ENCODE data around the gene SH3PXD2A.

The SH3PXD2A gene

DNA sequence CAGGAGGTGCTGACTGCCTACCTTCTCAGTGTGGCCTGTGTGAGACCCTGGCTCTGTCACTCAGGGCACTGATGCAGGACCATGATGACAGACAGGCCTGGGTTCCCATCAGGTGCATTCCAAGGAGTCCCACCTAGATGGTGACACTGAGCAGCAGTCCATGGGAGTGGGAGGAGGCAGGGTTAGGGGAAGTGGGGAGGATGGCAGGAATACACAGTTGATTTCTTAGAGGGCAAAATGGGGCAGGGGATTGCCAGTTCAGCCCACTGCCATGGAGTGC lies 155.0 kb downstream of the SH3PXD2A start:
- no peak for DNase-seq
- Histone ChIP-seq H3K23ac (ENCODE audit: low read length) (no peak overlapping the region), H2BK5ac (ENCODE audit: low read length) (no peak overlapping the region), H3K79me1 (ENCODE audit: low read length) (no peaks in the 10 kb centered on the region), H3K56ac (ENCODE audit: low read length) (no peak overlapping the region), H3K4ac (ENCODE audit: low read depth, low read length) (no peak overlapping the region), H3K27me3 (ENCODE audit: insufficient read depth, low read length, poor library complexity) (no peaks in the 10 kb centered on the region), H3K79me2 (ENCODE audit: control insufficient read depth, insufficient read depth, low read length) (no peaks in the 10 kb centered on the region), H3K9ac (ENCODE audit: low read length) (no peak overlapping the region), H2BK120ac (ENCODE audit: low read depth, low read length) (no peak overlapping the region), H3K4me3 (ENCODE audit: low read length) (no peak overlapping the region), H2BK15ac (replicated peaks; ENCODE audit: low read depth) (no peak overlapping the region), H2AK5ac (ENCODE audit: low read length) (no peak overlapping the region), H4K8ac (ENCODE audit: low read depth, low read length) (no peak overlapping the region), H3K4me1 (ENCODE audit: control insufficient read depth, low read depth, low read length) (peaks cover 7% of the 10 kb centered on the region), H4K5ac (ENCODE audit: low read length) (no peak overlapping the region), H3K18ac (ENCODE audit: low read length) (no peak overlapping the region), H3K27ac (ENCODE audit: low read depth, low read length) (no peak overlapping the region), H3K36me3 (ENCODE audit: control insufficient read depth, insufficient read depth, low read length) (no peaks in the 10 kb centered on the region), H3K4me2 (ENCODE audit: low read length) (no peak overlapping the region)

GRCh38 chr10:103699611-103700435 lies 155.6 kb downstream of the SH3PXD2A start:
- WGBS (ENCODE audit: extremely low coverage, insufficient coverage, low lambda C conversion rate) = no CpG with 5 or more reads among the region's 10 CpGs
- H3K4me3 ChIP-seq (ENCODE audit: low read length) = no peak overlapping the region
- no peaks in the 10 kb centered on the region for H3K36me3 ChIP-seq (ENCODE audit: control insufficient read depth, insufficient read depth, low read length)
- H3K79me1 ChIP-seq (ENCODE audit: low read length) = no peaks in the 10 kb centered on the region
- DNase-seq = peak; percentile 34
- no peak overlapping the region for H3K4ac ChIP-seq (ENCODE audit: low read depth, low read length)
- H4K8ac ChIP-seq (ENCODE audit: low read depth, low read length) = no peak overlapping the region
- H2AK5ac ChIP-seq (ENCODE audit: low read length) = no peak overlapping the region
- no peak overlapping the region for H2BK120ac ChIP-seq (ENCODE audit: low read depth, low read length)
- H4K5ac ChIP-seq (ENCODE audit: low read length) = no peak overlapping the region
- H3K9ac ChIP-seq (ENCODE audit: low read length) = no peak overlapping the region
- no peaks in the 10 kb centered on the region for H3K79me2 ChIP-seq (ENCODE audit: control insufficient read depth, insufficient read depth, low read length)
- no peak overlapping the region for H3K4me2 ChIP-seq (ENCODE audit: low read length)
- H3K56ac ChIP-seq (ENCODE audit: low read length) = no peak overlapping the region
- no peak overlapping the region for H2BK5ac ChIP-seq (ENCODE audit: low read length)
- H2BK15ac ChIP-seq (replicated peaks; ENCODE audit: low read depth) = no peak overlapping the region
- no peak overlapping the region for H3K27ac ChIP-seq (ENCODE audit: low read depth, low read length)
- H3K27me3 ChIP-seq (ENCODE audit: insufficient read depth, low read length, poor library complexity) = no peaks in the 10 kb centered on the region
- H3K18ac ChIP-seq (ENCODE audit: low read length) = no peak overlapping the region
- peaks cover 7% of the 10 kb centered on the region for H3K4me1 ChIP-seq (ENCODE audit: control insufficient read depth, low read depth, low read length)
- no peak overlapping the region for H3K23ac ChIP-seq (ENCODE audit: low read length)

- DNase-seq = no peak
These were observed 157.1 kb downstream of the SH3PXD2A start for GRCh38 chr10:103698266-103698665.

DNA sequence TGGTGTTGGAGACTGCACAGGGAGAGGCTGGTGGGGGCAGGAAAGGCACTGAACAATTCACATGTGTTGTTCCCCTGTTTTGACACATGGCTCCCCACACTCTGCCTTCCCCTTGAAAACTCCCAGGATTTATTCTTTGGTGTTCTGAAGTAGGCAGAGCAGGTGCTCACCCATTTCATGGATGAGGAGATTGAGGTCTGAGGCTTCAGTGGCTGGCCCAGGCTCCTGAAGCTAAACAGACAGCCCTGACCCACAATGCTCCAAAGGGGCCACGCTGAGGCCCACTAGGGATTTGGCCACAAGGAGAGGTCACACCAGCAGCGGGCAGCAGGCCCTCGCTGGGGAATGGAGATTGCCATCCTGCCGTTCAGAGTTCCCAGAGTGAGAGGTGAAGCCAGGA lies 157.6 kb downstream of the SH3PXD2A start:
- Histone ChIP-seq H3K23ac (ENCODE audit: low read length) (no peak overlapping the region), H3K9ac (ENCODE audit: low read length) (no peak overlapping the region), H2AK5ac (ENCODE audit: low read length) (no peak overlapping the region), H3K56ac (ENCODE audit: low read length) (no peak overlapping the region), H2BK15ac (replicated peaks; ENCODE audit: low read depth) (no peak overlapping the region), H2BK120ac (ENCODE audit: low read depth, low read length) (no peak overlapping the region), H3K4ac (ENCODE audit: low read depth, low read length) (no peak overlapping the region), H3K79me2 (ENCODE audit: control insufficient read depth, insufficient read depth, low read length) (no peaks in the 10 kb centered on the region), H3K4me2 (ENCODE audit: low read length) (no peak overlapping the region), H4K5ac (ENCODE audit: low read length) (no peak overlapping the region), H3K18ac (ENCODE audit: low read length) (no peak overlapping the region), H3K4me1 (ENCODE audit: control insufficient read depth, low read depth, low read length) (peaks cover 13% of the 10 kb centered on the region), H4K8ac (ENCODE audit: low read depth, low read length) (no peak overlapping the region), H3K27ac (ENCODE audit: low read depth, low read length) (no peak overlapping the region), H2BK5ac (ENCODE audit: low read length) (no peak overlapping the region), H3K36me3 (ENCODE audit: control insufficient read depth, insufficient read depth, low read length) (no peaks in the 10 kb centered on the region), H3K4me3 (ENCODE audit: low read length) (no peak overlapping the region), H3K27me3 (ENCODE audit: insufficient read depth, low read length, poor library complexity) (peaks cover 6% of the 10 kb centered on the region), H3K79me1 (ENCODE audit: low read length) (no peaks in the 10 kb centered on the region)
- no peak for DNase-seq
- WGBS (ENCODE audit: extremely low coverage, insufficient coverage, low lambda C conversion rate) = no CpG with 5 or more reads among the region's 4 CpGs

More at GRCh38 chr10:103698266-103698665, 157.1 kb downstream of the SH3PXD2A start:
- H4K5ac ChIP-seq (ENCODE audit: low read length) = no peak overlapping the region
- no peak overlapping the region for H3K18ac ChIP-seq (ENCODE audit: low read length)
- peaks cover 6% of the 10 kb centered on the region for H3K27me3 ChIP-seq (ENCODE audit: insufficient read depth, low read length, poor library complexity)
- no CpG with 5 or more reads among the region's 4 CpGs for WGBS (ENCODE audit: extremely low coverage, insufficient coverage, low lambda C conversion rate)
- H3K27ac ChIP-seq (ENCODE audit: low read depth, low read length) = no peak overlapping the region
- no peak overlapping the region for H4K8ac ChIP-seq (ENCODE audit: low read depth, low read length)
- no peak overlapping the region for H3K4me2 ChIP-seq (ENCODE audit: low read length)
- peaks cover 13% of the 10 kb centered on the region for H3K4me1 ChIP-seq (ENCODE audit: control insufficient read depth, low read depth, low read length)
- no peak overlapping the region for H3K56ac ChIP-seq (ENCODE audit: low read length)
- H2BK15ac ChIP-seq (replicated peaks; ENCODE audit: low read depth) = no peak overlapping the region
- H2BK5ac ChIP-seq (ENCODE audit: low read length) = no peak overlapping the region
- no peaks in the 10 kb centered on the region for H3K79me2 ChIP-seq (ENCODE audit: control insufficient read depth, insufficient read depth, low read length)
- no peak overlapping the region for H2BK120ac ChIP-seq (ENCODE audit: low read depth, low read length)
- H3K9ac ChIP-seq (ENCODE audit: low read length) = no peak overlapping the region
- no peak overlapping the region for H3K4me3 ChIP-seq (ENCODE audit: low read length)
- no peaks in the 10 kb centered on the region for H3K36me3 ChIP-seq (ENCODE audit: control insufficient read depth, insufficient read depth, low read length)
- H2AK5ac ChIP-seq (ENCODE audit: low read length) = no peak overlapping the region
- no peak overlapping the region for H3K23ac ChIP-seq (ENCODE audit: low read length)
- no peaks in the 10 kb centered on the region for H3K79me1 ChIP-seq (ENCODE audit: low read length)
- no peak overlapping the region for H3K4ac ChIP-seq (ENCODE audit: low read depth, low read length)

GRCh38 chr10:103696411-103697145 lies 158.8 kb downstream of the SH3PXD2A start:
- Histone ChIP-seq H3K79me1 (ENCODE audit: low read length) (no peaks in the 10 kb centered on the region), H3K18ac (ENCODE audit: low read length) (no peak overlapping the region), H4K5ac (ENCODE audit: low read length) (no peak overlapping the region), H2AK5ac (ENCODE audit: low read length) (no peak overlapping the region), H3K27me3 (ENCODE audit: insufficient read depth, low read length, poor library complexity) (peaks cover 6% of the 10 kb centered on the region), H2BK120ac (ENCODE audit: low read depth, low read length) (no peak overlapping the region), H3K79me2 (ENCODE audit: control insufficient read depth, insufficient read depth, low read length) (no peaks in the 10 kb centered on the region), H4K8ac (ENCODE audit: low read depth, low read length) (no peak overlapping the region), H3K4ac (ENCODE audit: low read depth, low read length) (peak overlapping the region; percentile 81), H3K23ac (ENCODE audit: low read length) (no peak overlapping the region), H3K4me2 (ENCODE audit: low read length) (no peak overlapping the region), H3K4me1 (ENCODE audit: control insufficient read depth, low read depth, low read length) (peaks cover 13% of the 10 kb centered on the region), H3K4me3 (ENCODE audit: low read length) (no peak overlapping the region), H3K9ac (ENCODE audit: low read length) (no peak overlapping the region), H2BK15ac (replicated peaks; ENCODE audit: low read depth) (no peak overlapping the region), H3K56ac (ENCODE audit: low read length) (peak overlapping the region; percentile 18), H3K36me3 (ENCODE audit: control insufficient read depth, insufficient read depth, low read length) (no peaks in the 10 kb centered on the region), H2BK5ac (ENCODE audit: low read length) (peak overlapping the region; percentile 2), H3K27ac (ENCODE audit: low read depth, low read length) (peak overlapping the region; percentile 25)
- DNase-seq = peak; percentile 97
- no CpG with 5 or more reads among the region's 10 CpGs for WGBS (ENCODE audit: extremely low coverage, insufficient coverage, low lambda C conversion rate)
